Stimulated activated CD4-positive, alpha-beta T cell treated with anti-CD3 and anti-CD28 coated beads, Interleukin-2, amount 100 ng/mL, for 4 hours (primary cell): Measurements from ENCODE around the gene OSM.

Experiments used
- DNase-seq: peaks from one replicate; pipeline ENCODE4 v3.0.0-alpha.2; 2020; ENCODE audit warnings: low read depth

Gene OSM

GRCh38 chr22:30266445-30267381 is at the start of gene OSM:
TSS of gene OSM (minus strand) at chr22:30266851. CDS start at chr22:30266799, 52 bp downstream.
- DNase-seq: peak; percentile 48

GRCh38 chr22:30315962-30316576 is 49.4 kb upstream of the OSM start:
- no peak for DNase-seq

- peak; percentile 42 for DNase-seq
Measured at GRCh38 chr22:30314915-30315314, 48.3 kb upstream of the OSM start.

GRCh38 chr22:30313527-30314363 is 47.1 kb upstream of the OSM start:
- no peak for DNase-seq

- DNase-seq: no peak
Measured at GRCh38 chr22:30312053-30312452, 45.4 kb upstream of the OSM start.

- no peak for DNase-seq
Measured at GRCh38 chr22:30310881-30311771, 44.5 kb upstream of the OSM start.

- DNase-seq: no peak
Measured at GRCh38 chr22:30309951-30310741, 43.5 kb upstream of the OSM start.

- DNase-seq: no peak
Measured at GRCh38 chr22:30308518-30309230, 42.0 kb upstream of the OSM start.

GRCh38 chr22:30308093-30308492 is 41.4 kb upstream of the OSM start:
- DNase-seq: no peak

GRCh38 chr22:30307041-30307574 is 40.5 kb upstream of the OSM start:
- DNase-seq: no peak

GRCh38 chr22:30306627-30307011 is 40.0 kb upstream of the OSM start:
- DNase-seq: no peak

- no peak for DNase-seq
Measured at GRCh38 chr22:30305906-30306626, 39.4 kb upstream of the OSM start.

- DNase-seq: no peak
Measured at GRCh38 chr22:30305519-30305905, 38.9 kb upstream of the OSM start.

- DNase-seq: no peak
Measured at GRCh38 chr22:30304495-30305244, 38.0 kb upstream of the OSM start.

- no peak for DNase-seq
Measured at GRCh38 chr22:30302810-30303138, 36.1 kb upstream of the OSM start.

GRCh38 chr22:30301995-30302809 is 35.6 kb upstream of the OSM start:
- no peak for DNase-seq

- DNase-seq: no peak
Measured at GRCh38 chr22:30299322-30299721, 32.7 kb upstream of the OSM start.
